Neural progenitor cell (in vitro differentiated cells): ENCODE measurements around the gene DOHH. TPM values are rescaled to one million over a fixed set of nuclear protein-coding genes. Genes with fewer than 3 reads are reported as not detected.
A peak's percentile ranks its signal among the peaks of the same experiment; 100 is the strongest.

Experiments used
- DNase-seq: peaks from one replicate; pipeline ENCODE4 v3.0.0-alpha.2; 2016; ENCODE audit warnings: low spot score
- H2AFZ ChIP-seq: fragments of 200-600 bp; sonication (generic); replicated peaks from 2 replicates; pipeline ENCODE4 v1.6.1; 2016; ENCODE audit warnings: antibody characterized with exemption
- H3F3A ChIP-seq: fragments of 200-600 bp; sonication (generic); 2 replicates; pipeline ENCODE4 v1.6.1; 2016; ENCODE audit warnings: antibody characterized with exemption, low read depth
- H3K27ac ChIP-seq: fragments of 200-600 bp; sonication (generic); 2 replicates; pipeline ENCODE4 v1.5.1; 2016; ENCODE audit warnings: mild to moderate bottlenecking
- H3K27me3 ChIP-seq: fragments of 200-600 bp; sonication (generic); 2 replicates; pipeline ENCODE4 v1.6.1; 2016; ENCODE audit warnings: mild to moderate bottlenecking, moderate library complexity
- H3K36me3 ChIP-seq: fragments of 200-600 bp; sonication (generic); 2 replicates; pipeline ENCODE4 v1.5.1; 2016
- H3K4me1 ChIP-seq: fragments of 200-600 bp; sonication (generic); 2 replicates; pipeline ENCODE4 v1.6.1; 2016; ENCODE audit warnings: mixed run types
- H3K4me2 ChIP-seq: fragments of 200-600 bp; sonication (generic); 2 replicates; pipeline ENCODE4 v1.6.1; 2016
- H3K4me3 ChIP-seq: fragments of 200-600 bp; sonication (generic); 2 replicates; pipeline ENCODE4 v1.5.1; 2016
- H3K79me2 ChIP-seq: fragments of 200-600 bp; sonication (generic); 2 replicates; pipeline ENCODE4 v1.6.1; 2016; ENCODE audit warnings: low read depth
- H3K9ac ChIP-seq: fragments of 200-600 bp; sonication (generic); 2 replicates; pipeline ENCODE4 v1.6.1; 2016
- H3K9me3 ChIP-seq: fragments of 200-600 bp; sonication (generic); 2 replicates; pipeline ENCODE4 v1.5.1; 2016; ENCODE audit warnings: low read depth
- H4K20me1 ChIP-seq: fragments of 200-600 bp; sonication (generic); 2 replicates; pipeline ENCODE4 v1.6.1; 2016; ENCODE audit warnings: low read depth
- H3K27ac Mint-ChIP-seq: 3 replicates; pipeline ENCODE4 v1.8.0; 2021; ENCODE audit warnings: mixed read lengths
- H3K27me3 Mint-ChIP-seq: 2 replicates; pipeline ENCODE4 v1.8.0; 2022; ENCODE audit warnings: low read depth, mild to moderate bottlenecking, inconsistent platforms, moderate library complexity, mixed read lengths; ENCODE audit not compliant: insufficient read depth
- H3K36me3 Mint-ChIP-seq: 3 replicates; pipeline ENCODE4 v1.8.0; 2021; ENCODE audit warnings: mixed read lengths
- H3K4me1 Mint-ChIP-seq: 3 replicates; pipeline ENCODE4 v1.8.0; 2021; ENCODE audit warnings: mixed read lengths
- H3K4me3 Mint-ChIP-seq: 3 replicates; pipeline ENCODE4 v1.8.0; 2021; ENCODE audit warnings: mild to moderate bottlenecking, moderate library complexity, mixed read lengths
- H3K9me3 Mint-ChIP-seq: 3 replicates; pipeline ENCODE4 v1.8.0; 2020; ENCODE audit warnings: mixed read lengths
- CTCF ChIP-seq: fragments of 200-600 bp; sonication (generic); IDR thresholded peaks from 2 replicates; pipeline ENCODE4 v1.5.1; 2017; ENCODE audit warnings: antibody characterized with exemption, mild to moderate bottlenecking
- EZH2 ChIP-seq: fragments of 200-600 bp; sonication (generic); IDR thresholded peaks from 2 replicates; pipeline ENCODE4 v1.6.1; 2017; ENCODE audit warnings: antibody characterized with exemption, mild to moderate bottlenecking, moderate library complexity
- EZH2phosphoT487 ChIP-seq: fragments of 200-600 bp; sonication (generic); IDR thresholded peaks from 2 replicates; pipeline ENCODE4 v1.6.1; 2017; ENCODE audit warnings: antibody characterized with exemption
- total RNA-seq: library from RNA; depleted of rRNA; stranded (reverse); fragments of >200 nt; gene quantifications from 2 replicates; pipeline ENCODE4 v1.2.3, GENCODE V29; 2015; ENCODE audit warnings: low replicate concordance

DOHH gene
- total RNA-seq, 1 donor from 2014 or later = 0.69 TPM

GRCh38 chr19:3512562-3513228 lies 12.2 kb upstream of the DOHH start:
- Histone ChIP-seq H3K9me3 (no peaks in the 10 kb centered on the region), H3K4me1 (peaks cover 1% of the 10 kb centered on the region), H4K20me1 (peaks cover 100% of the 10 kb centered on the region), H3K36me3 (no peaks in the 10 kb centered on the region), H3K79me2 (peaks cover 100% of the 10 kb centered on the region), H3F3A (no peaks in the 10 kb centered on the region), H3K9ac (peak overlapping the region; percentile 10), H3K27me3 (no peaks in the 10 kb centered on the region), H3K4me2 (no peak overlapping the region), H2AFZ (no peak overlapping the region), H3K27ac (no peak overlapping the region), H3K4me3 (no peak overlapping the region)
- Mint-ChIP-seq H3K4me1 (peaks cover 22% of the 10 kb centered on the region), H3K36me3 (peaks cover 10% of the 10 kb centered on the region), H3K27me3 (peaks cover 2% of the 10 kb centered on the region), H3K27ac (no peak overlapping the region), H3K4me3 (no peak overlapping the region), H3K9me3 (no peaks in the 10 kb centered on the region)
- DNase-seq = no peak
- TF ChIP-seq EZH2phosphoT487 (no peak), EZH2 (no peak), CTCF (no peak)

GRCh38 chr19:3511506-3512251 lies 11.2 kb upstream of the DOHH start:
- no peak for DNase-seq
- Histone ChIP-seq H3K9ac (no peak overlapping the region), H3F3A (no peaks in the 10 kb centered on the region), H3K4me2 (no peak overlapping the region), H3K4me1 (peaks cover 7% of the 10 kb centered on the region), H3K4me3 (no peak overlapping the region), H3K36me3 (no peaks in the 10 kb centered on the region), H3K27ac (no peak overlapping the region), H4K20me1 (peaks cover 100% of the 10 kb centered on the region), H2AFZ (no peak overlapping the region), H3K9me3 (no peaks in the 10 kb centered on the region), H3K27me3 (no peaks in the 10 kb centered on the region), H3K79me2 (peaks cover 100% of the 10 kb centered on the region)
- peaks cover 10% of the 10 kb centered on the region for H3K36me3 Mint-ChIP-seq
- H3K27me3 Mint-ChIP-seq = peaks cover 8% of the 10 kb centered on the region
- no peak overlapping the region for H3K27ac Mint-ChIP-seq
- TF ChIP-seq EZH2phosphoT487 (no peak), CTCF (no peak), EZH2 (no peak)
- no peaks in the 10 kb centered on the region for H3K9me3 Mint-ChIP-seq
- no peak overlapping the region for H3K4me3 Mint-ChIP-seq
- H3K4me1 Mint-ChIP-seq = peaks cover 29% of the 10 kb centered on the region

GRCh38 chr19:3510727-3511126 lies 10.3 kb upstream of the DOHH start:
- no peak overlapping the region for H3K4me2 ChIP-seq
- no peak overlapping the region for H3K4me3 Mint-ChIP-seq
- peaks cover 8% of the 10 kb centered on the region for H3K27me3 Mint-ChIP-seq
- H4K20me1 ChIP-seq = peaks cover 92% of the 10 kb centered on the region
- no peak overlapping the region for H3K9ac ChIP-seq
- H2AFZ ChIP-seq = no peak overlapping the region
- TF ChIP-seq CTCF (no peak), EZH2phosphoT487 (no peak), EZH2 (no peak)
- H3K4me1 ChIP-seq = peaks cover 7% of the 10 kb centered on the region
- peaks cover 31% of the 10 kb centered on the region for H3K4me1 Mint-ChIP-seq
- H3K36me3 ChIP-seq = no peaks in the 10 kb centered on the region
- peaks cover 94% of the 10 kb centered on the region for H3K79me2 ChIP-seq
- DNase-seq = no peak
- no peaks in the 10 kb centered on the region for H3K27me3 ChIP-seq
- H3K27ac ChIP-seq = no peak overlapping the region
- no peak overlapping the region for H3K27ac Mint-ChIP-seq
- H3K36me3 Mint-ChIP-seq = peaks cover 10% of the 10 kb centered on the region
- H3K9me3 ChIP-seq = no peaks in the 10 kb centered on the region
- no peak overlapping the region for H3K4me3 ChIP-seq
- H3K9me3 Mint-ChIP-seq = no peaks in the 10 kb centered on the region
- peaks cover under 1% of the 10 kb centered on the region for H3F3A ChIP-seq
